HepG2 (cell line): ENCODE measurements around the gene FAM193A.

ENCODE experiments used
- ARNT ChIP-seq: fragments of 450-650 bp; IDR thresholded peaks from 2 replicates; pipeline ENCODE4 v1.6.1; 2017
- CBFB ChIP-seq: sonication (generic); formaldehyde crosslinking; IDR thresholded peaks from 2 replicates; pipeline ENCODE4 v1.4.0; 2020; ENCODE audit warnings: missing genetic modification reagents
- CTCF ChIP-seq: sonication (generic); formaldehyde crosslinking; IDR thresholded peaks from 2 replicates; pipeline ENCODE4 v1.5.0; 2020; ENCODE audit warnings: mild to moderate bottlenecking, missing genetic modification reagents, moderate library complexity
- EED ChIP-seq: sonication (generic); formaldehyde crosslinking; IDR thresholded peaks from 2 replicates; pipeline ENCODE4 v1.5.0; 2020; ENCODE audit warnings: mild to moderate bottlenecking, missing genetic modification reagents
- EP300 ChIP-seq, 3 experiments: sonication (generic) in 1 of 3; formaldehyde crosslinking in 1 of 3; IDR thresholded peaks; 2 replicates each; pipeline versions ENCODE4 v1.5.1 to v1.6.1; 2011 to 2020; ENCODE audit warnings: low read depth in 2 of 3, low read length in 2 of 3, borderline replicate concordance in 1 of 3, improper control_type of control experiment in 1 of 3, mild to moderate bottlenecking in 1 of 3, missing genetic modification reagents in 1 of 3, moderate library complexity in 1 of 3
- GLMP ChIP-seq: sonication (generic); formaldehyde crosslinking; IDR thresholded peaks from 2 replicates; pipeline ENCODE4 v1.9.0; 2021; ENCODE audit warnings: missing genetic modification reagents, mild to moderate bottlenecking, borderline replicate concordance
- MAFK ChIP-seq, 2 experiments: IDR thresholded peaks in 1 of 2; conservative IDR thresholded peaks in 1 of 2; 2 replicates each; pipeline ENCODE4 v1.6.1; 2011; ENCODE audit warnings: improper control_type of control experiment in 2 of 2, low read length in 2 of 2
- TCF12 ChIP-seq, 2 experiments: fragments of 450-650 bp in 1 of 2; sonication (generic) in 1 of 2; formaldehyde crosslinking in 1 of 2; IDR thresholded peaks; 2 replicates each; pipeline versions ENCODE4 v1.6.1 to v1.8.0; 2017 to 2022; ENCODE audit warnings: antibody characterized with exemption in 1 of 2, mild to moderate bottlenecking in 1 of 2, missing genetic modification reagents in 1 of 2, moderate library complexity in 1 of 2
- ZFP1 ChIP-seq: IDR thresholded peaks from 2 replicates; pipeline ENCODE4 v1.6.1; 2016
- ZNF563 ChIP-seq: sonication (generic); formaldehyde crosslinking; IDR thresholded peaks from 2 replicates; pipeline ENCODE4 v1.8.0; 2022; ENCODE audit warnings: mild to moderate bottlenecking, moderate library complexity, missing genetic modification reagents
- ZNF776 ChIP-seq: sonication (generic); formaldehyde crosslinking; IDR thresholded peaks from 2 replicates; pipeline ENCODE4 v1.4.0; 2020; ENCODE audit warnings: mild to moderate bottlenecking, missing genetic modification reagents
- ZSCAN5A ChIP-seq: sonication (generic); formaldehyde crosslinking; IDR thresholded peaks from 2 replicates; pipeline ENCODE4 v1.8.0; 2022; ENCODE audit warnings: mild to moderate bottlenecking, missing genetic modification reagents, borderline replicate concordance

GRCh38 chr4:2732526-2732925 lies 196.1 kb downstream of the FAM193A start:
- no peak for TF ChIP-seq ZNF563
- no peak for TF ChIP-seq EED (CRISPR knock-in tag)
- TF ChIP-seq CBFB (CRISPR knock-in tag), result no peak
- no peak for TF ChIP-seq CTCF (CRISPR knock-in tag)
- no peak for TF ChIP-seq EP300 (IDR thresholded peaks at IDR 0.05; ENCODE audit: low read depth in 2 of 2, low read length in 2 of 2)
- TF ChIP-seq EP300 (CRISPR knock-in tag; IDR thresholded peaks at IDR 0.05; ENCODE audit: borderline replicate concordance), result no peak
- TF ChIP-seq MAFK (conservative IDR thresholded peaks at IDR 0.05 in 1 of 2, IDR thresholded peaks at IDR 0.05 in 1 of 2; ENCODE audit: low read length in 2 of 2), result no peak
- TF ChIP-seq ZFP1 (CRISPR knock-in tag), result no peak
- TF ChIP-seq ZSCAN5A (CRISPR knock-in tag), result no peak
- no peak for TF ChIP-seq ZNF776
- TF ChIP-seq GLMP (CRISPR knock-in tag), result no peak
- no peak for TF ChIP-seq ARNT
- TF ChIP-seq TCF12 (IDR thresholded peaks at IDR 0.05), result no peak
- no peak for TF ChIP-seq TCF12 (CRISPR knock-in tag; IDR thresholded peaks at IDR 0.05)
